ENCODE data around the gene SH3RF3.

SH3RF3 gene

DNA sequence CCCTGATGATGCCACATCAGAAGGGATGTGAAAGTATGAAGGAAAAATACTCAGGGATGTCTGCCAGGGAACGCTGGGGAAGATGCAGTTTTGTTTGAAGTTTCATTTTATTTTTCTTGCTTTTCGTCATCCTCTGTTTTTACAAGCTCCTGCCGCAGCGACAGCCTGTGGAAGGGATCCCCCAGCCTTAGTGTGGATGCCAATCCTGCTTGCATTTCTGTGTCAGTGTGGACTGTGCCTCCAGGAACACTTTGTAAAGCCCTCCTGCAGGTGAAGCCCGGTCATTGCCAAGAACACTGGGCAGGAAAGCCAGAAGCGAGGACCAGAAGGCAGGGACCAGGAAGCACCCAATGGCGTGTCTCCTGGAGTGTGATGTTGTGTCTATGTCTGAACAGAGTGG lies 250.5 kb downstream of the SH3RF3 start:
- Histone ChIP-seq H3K4me3 (IDR thresholded peaks at IDR 0.05; ENCODE audit: insufficient read depth, low read depth, low read length) (no peak overlapping the region), H3K27ac (no peak overlapping the region), H3K79me2 (ENCODE audit: insufficient read depth, low read depth) (no peaks in the 10 kb centered on the region), H3K27me3 (ENCODE audit: insufficient read depth, low read depth) (no peaks in the 10 kb centered on the region), H3K36me3 (ENCODE audit: insufficient read depth) (no peaks in the 10 kb centered on the region), H4K20me1 (ENCODE audit: insufficient read depth) (no peaks in the 10 kb centered on the region), H3K4me1 (ENCODE audit: low read depth, poor library complexity, severe bottlenecking) (no peaks in the 10 kb centered on the region), H3K4me2 (no peak overlapping the region), H2AFZ (ENCODE audit: low read depth) (no peak overlapping the region), H3K9ac (no peak overlapping the region)
- TF ChIP-seq, protein P1, sequence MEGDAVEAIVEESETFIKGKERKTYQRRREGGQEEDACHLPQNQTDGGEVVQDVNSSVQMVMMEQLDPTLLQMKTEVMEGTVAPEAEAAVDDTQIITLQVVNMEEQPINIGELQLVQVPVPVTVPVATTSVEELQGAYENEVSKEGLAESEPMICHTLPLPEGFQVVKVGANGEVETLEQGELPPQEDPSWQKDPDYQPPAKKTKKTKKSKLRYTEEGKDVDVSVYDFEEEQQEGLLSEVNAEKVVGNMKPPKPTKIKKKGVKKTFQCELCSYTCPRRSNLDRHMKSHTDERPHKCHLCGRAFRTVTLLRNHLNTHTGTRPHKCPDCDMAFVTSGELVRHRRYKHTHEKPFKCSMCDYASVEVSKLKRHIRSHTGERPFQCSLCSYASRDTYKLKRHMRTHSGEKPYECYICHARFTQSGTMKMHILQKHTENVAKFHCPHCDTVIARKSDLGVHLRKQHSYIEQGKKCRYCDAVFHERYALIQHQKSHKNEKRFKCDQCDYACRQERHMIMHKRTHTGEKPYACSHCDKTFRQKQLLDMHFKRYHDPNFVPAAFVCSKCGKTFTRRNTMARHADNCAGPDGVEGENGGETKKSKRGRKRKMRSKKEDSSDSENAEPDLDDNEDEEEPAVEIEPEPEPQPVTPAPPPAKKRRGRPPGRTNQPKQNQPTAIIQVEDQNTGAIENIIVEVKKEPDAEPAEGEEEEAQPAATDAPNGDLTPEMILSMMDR (conservative IDR thresholded peaks at IDR 0.05; ENCODE audit: low read depth, low read length) = no peak

DNA sequence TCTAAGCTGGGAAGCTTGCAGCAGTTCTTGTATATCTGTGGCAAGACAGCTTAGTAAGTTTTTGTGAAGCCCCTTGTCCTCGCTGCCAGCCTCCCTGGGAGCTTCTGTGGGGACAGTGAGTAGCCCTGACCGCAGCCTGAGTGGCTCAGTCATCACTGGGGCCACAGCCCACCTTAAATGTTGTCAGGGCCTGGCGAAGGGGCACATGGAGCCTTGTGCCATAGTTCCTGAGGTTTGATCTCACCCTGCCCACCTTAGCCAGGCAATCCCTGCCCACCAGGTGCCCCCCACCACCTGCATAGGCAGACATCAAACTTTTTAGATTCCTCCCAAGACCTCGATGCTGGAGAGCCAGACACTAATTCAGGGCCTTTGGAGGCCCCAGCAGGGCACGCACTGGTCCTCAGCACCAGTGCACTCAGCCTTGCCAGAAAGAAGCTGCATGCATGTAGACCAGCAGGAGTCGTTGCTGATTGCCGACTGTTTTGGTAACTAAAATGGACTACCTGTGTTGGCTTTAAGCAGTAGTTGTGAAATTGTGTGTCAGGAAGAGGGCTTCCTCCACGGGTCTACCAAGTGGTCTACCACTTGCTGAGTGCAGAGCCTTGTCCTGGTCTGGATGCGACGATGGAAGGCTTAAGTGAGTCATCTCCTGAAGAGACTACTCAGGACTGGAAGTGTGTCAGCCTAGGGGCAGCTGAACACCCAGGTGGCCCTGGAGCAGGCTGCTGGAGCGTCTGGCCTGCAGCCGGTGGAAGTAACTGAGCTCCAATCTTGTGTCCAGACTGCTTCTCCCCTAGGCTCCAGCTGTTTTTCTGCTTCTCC lies 251.7 kb downstream of the SH3RF3 start:
- Histone ChIP-seq H3K27ac (no peak overlapping the region), H4K20me1 (ENCODE audit: insufficient read depth) (no peaks in the 10 kb centered on the region), H3K79me2 (ENCODE audit: insufficient read depth, low read depth) (no peaks in the 10 kb centered on the region), H3K4me2 (no peak overlapping the region), H3K9ac (no peak overlapping the region), H3K36me3 (ENCODE audit: insufficient read depth) (no peaks in the 10 kb centered on the region), H2AFZ (ENCODE audit: low read depth) (no peak overlapping the region), H3K27me3 (ENCODE audit: insufficient read depth, low read depth) (no peaks in the 10 kb centered on the region), H3K4me1 (ENCODE audit: low read depth, poor library complexity, severe bottlenecking) (no peaks in the 10 kb centered on the region), H3K4me3 (IDR thresholded peaks at IDR 0.05; ENCODE audit: insufficient read depth, low read depth, low read length) (no peak overlapping the region)
- TF ChIP-seq, protein P1 (conservative IDR thresholded peaks at IDR 0.05; ENCODE audit: low read depth, low read length) = no peak

DNA sequence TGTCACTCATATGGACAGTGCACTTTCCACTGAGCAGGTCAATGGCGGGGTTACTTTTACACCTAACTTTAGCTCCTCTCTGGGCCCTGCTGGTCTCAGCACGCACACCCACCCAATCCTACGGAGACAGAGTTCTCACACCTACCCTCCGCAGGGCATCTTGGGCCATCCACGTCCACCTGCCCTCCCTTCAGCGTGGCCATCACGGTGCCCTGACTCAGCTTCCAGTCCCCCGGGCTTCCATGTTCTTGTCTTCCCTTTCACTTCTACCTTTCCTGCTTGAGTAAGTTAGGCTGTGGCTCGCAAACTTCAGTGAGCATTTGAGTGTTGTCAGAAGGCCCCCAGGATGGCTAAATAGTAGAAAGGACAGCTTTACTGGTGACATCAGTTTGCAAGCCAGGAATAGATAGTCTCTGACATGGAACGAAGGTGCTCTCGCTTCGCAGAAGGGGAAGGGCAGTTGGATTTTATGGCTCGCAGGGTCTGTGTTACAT lies 252.4 kb downstream of the SH3RF3 start:
- H3K4me1 ChIP-seq (ENCODE audit: low read depth, poor library complexity, severe bottlenecking) = no peaks in the 10 kb centered on the region
- H3K4me2 ChIP-seq = no peak overlapping the region
- H3K9ac ChIP-seq = no peak overlapping the region
- TF ChIP-seq, protein P1 (conservative IDR thresholded peaks at IDR 0.05; ENCODE audit: low read depth, low read length) = no peak
- no peak overlapping the region for H2AFZ ChIP-seq (ENCODE audit: low read depth)
- H3K27ac ChIP-seq = no peak overlapping the region
- no peaks in the 10 kb centered on the region for H3K79me2 ChIP-seq (ENCODE audit: insufficient read depth, low read depth)
- no peaks in the 10 kb centered on the region for H3K36me3 ChIP-seq (ENCODE audit: insufficient read depth)
- no peak overlapping the region for H3K4me3 ChIP-seq (IDR thresholded peaks at IDR 0.05; ENCODE audit: insufficient read depth, low read depth, low read length)
- no peaks in the 10 kb centered on the region for H4K20me1 ChIP-seq (ENCODE audit: insufficient read depth)
- no peaks in the 10 kb centered on the region for H3K27me3 ChIP-seq (ENCODE audit: insufficient read depth, low read depth)

DNA sequence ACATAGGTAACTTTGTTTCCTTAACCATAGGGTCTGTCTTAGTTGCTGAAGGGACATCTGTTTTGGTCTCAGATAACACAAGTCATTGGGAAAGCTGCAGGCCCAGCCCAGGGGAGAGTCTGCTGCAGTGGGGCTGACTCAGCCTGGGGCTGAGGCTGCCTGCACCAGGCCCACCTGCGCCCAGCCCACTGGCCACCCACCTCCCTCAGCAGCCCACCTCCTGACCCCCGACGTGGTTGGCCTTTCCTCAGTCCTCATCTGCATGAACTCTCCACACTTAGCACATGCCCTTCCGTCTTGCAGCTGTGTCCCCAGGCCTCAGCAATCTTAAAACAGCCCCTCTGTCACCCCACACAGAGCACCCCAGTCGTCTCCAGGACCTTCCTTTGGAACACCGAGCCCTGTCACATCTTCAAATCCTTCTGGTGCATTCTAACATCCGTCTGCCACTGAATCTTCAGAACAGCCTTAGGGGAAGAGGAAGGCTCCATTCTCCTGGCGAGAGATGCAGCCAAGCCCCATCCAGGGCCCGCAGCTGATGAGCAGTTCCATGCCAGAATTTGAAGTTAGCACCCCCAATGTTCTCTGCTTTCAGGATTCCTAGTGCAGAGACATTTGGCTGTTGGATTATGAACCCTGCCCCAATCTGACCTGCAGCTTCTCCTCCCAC lies 253.4 kb downstream of the SH3RF3 start:
- H2AFZ ChIP-seq (ENCODE audit: low read depth) = no peak overlapping the region

More for the DNA sequence above, 253.4 kb downstream of the SH3RF3 start:
- no peak overlapping the region for H3K27ac ChIP-seq
- H3K4me2 ChIP-seq = no peak overlapping the region
- H4K20me1 ChIP-seq (ENCODE audit: insufficient read depth) = no peaks in the 10 kb centered on the region
- TF ChIP-seq, protein P1 (conservative IDR thresholded peaks at IDR 0.05; ENCODE audit: low read depth, low read length) = no peak
- H3K27me3 ChIP-seq (ENCODE audit: insufficient read depth, low read depth) = no peaks in the 10 kb centered on the region
- no peaks in the 10 kb centered on the region for H3K36me3 ChIP-seq (ENCODE audit: insufficient read depth)
- no peaks in the 10 kb centered on the region for H3K4me1 ChIP-seq (ENCODE audit: low read depth, poor library complexity, severe bottlenecking)
- no peaks in the 10 kb centered on the region for H3K79me2 ChIP-seq (ENCODE audit: insufficient read depth, low read depth)
- no peak overlapping the region for H3K4me3 ChIP-seq (IDR thresholded peaks at IDR 0.05; ENCODE audit: insufficient read depth, low read depth, low read length)
- H3K9ac ChIP-seq = no peak overlapping the region

Data from KMS-11 (cell line).